A673 (cell line): ENCODE results near the gene FLRT1. TPM values are rescaled to one million over a fixed set of nuclear protein-coding genes. Genes with fewer than 3 reads are reported as not detected.

Source experiments
- BruUV-seq: library from RNA; stranded (reverse); fragments of 400-500 nt; replicated peaks from 2 replicates; lab custom pipeline; 2021; lab: Mats Ljungman, UMichigan
- CTCF ChIA-PET: fragments of 300-600 bp; sonication (Branson Sonifier 250); formaldehyde crosslinking; loops from one replicate; lab custom pipeline; 2022; ENCODE audit warnings: antibody characterized with exemption; lab: Charles Lee
- POLR2A ChIA-PET: fragments of 300-600 bp; sonication (Branson Sonifier 250); formaldehyde crosslinking; loops from one replicate; lab custom pipeline; 2022; ENCODE audit warnings: antibody characterized with exemption; ENCODE audit not compliant: low non-redundant PET; lab: Charles Lee
- DNase-seq: peaks from one replicate; pipeline ENCODE4 v3.0.0-alpha.2; 2015; ENCODE audit warnings: low spot score
- H3K27ac ChIP-seq: fragments of 200-600 bp; sonication (generic); 2 replicates; pipeline ENCODE4 v1.5.1; 2016; ENCODE audit warnings: mixed run types, low read depth, mild to moderate bottlenecking, mixed read lengths, antibody characterized with exemption, low read length; ENCODE audit not compliant: poor library complexity, severe bottlenecking
- H3K27me3 ChIP-seq: fragments of 200-600 bp; sonication (generic); replicated peaks from 2 replicates; pipeline ENCODE4 v1.6.1; 2017; ENCODE audit warnings: mixed run types, low read depth, mild to moderate bottlenecking, mixed read lengths, antibody characterized with exemption, low read length; ENCODE audit not compliant: insufficient read depth, poor library complexity
- H3K36me3 ChIP-seq: fragments of 200-600 bp; sonication (generic); 2 replicates; pipeline ENCODE4 v1.6.1; 2016; ENCODE audit warnings: mixed run types, mild to moderate bottlenecking, mixed read lengths, antibody characterized with exemption, low read length; ENCODE audit not compliant: insufficient read depth, poor library complexity, severe bottlenecking
- H3K4me1 ChIP-seq: fragments of 200-600 bp; sonication (generic); 2 replicates; pipeline ENCODE4 v1.6.1; 2017; ENCODE audit warnings: mixed run types, mild to moderate bottlenecking, mixed read lengths, antibody characterized with exemption, low read length; ENCODE audit not compliant: insufficient read depth, poor library complexity, severe bottlenecking
- H3K4me3 ChIP-seq: fragments of 200-600 bp; sonication (generic); 2 replicates; pipeline ENCODE4 v1.5.1; 2016; ENCODE audit warnings: low read depth, mixed run types, mild to moderate bottlenecking, mixed read lengths, low read length; ENCODE audit not compliant: poor library complexity, severe bottlenecking
- H3K9me3 ChIP-seq: fragments of 200-600 bp; sonication (generic); 2 replicates; pipeline ENCODE4 v1.6.1; 2016; ENCODE audit warnings: mixed run types, low read depth, mild to moderate bottlenecking, mixed read lengths, antibody characterized with exemption, low read length; ENCODE audit not compliant: poor library complexity, severe bottlenecking
- CTCF ChIP-seq: fragments of 300-800, 200-600 bp; sonication (generic); conservative IDR thresholded peaks from 2 replicates; pipeline ENCODE4 v1.5.1; 2017; ENCODE audit warnings: low read depth, mild to moderate bottlenecking, antibody characterized with exemption, low read length, moderate library complexity, mixed read lengths
- EZH2 ChIP-seq: fragments of 200-600 bp; sonication (generic); IDR thresholded peaks from 2 replicates; pipeline ENCODE4 v1.6.1; 2017; ENCODE audit warnings: borderline replicate concordance, low read depth, mild to moderate bottlenecking, mixed read lengths, antibody characterized with exemption, low read length; ENCODE audit not compliant: poor library complexity, severe bottlenecking
- intact Hi-C: fragments of 100-400 bp; cut with micrococcal nuclease; formaldehyde crosslinking; loops from one replicate; pipeline ENCODE4 v1.10.0; 2022; ENCODE audit not compliant: unreplicated experiment
- total RNA-seq: library from RNA; stranded (reverse); gene quantifications from 2 replicates; pipeline ENCODE4 v1.2.3, GENCODE V29; 2021

The FLRT1 gene
- total RNA-seq, 1 experiment from 2014 or later: 0.45 TPM

GRCh38 chr11:64004590-64004984 lies 31.1 kb upstream of the FLRT1 start:
- CTCF ChIA-PET: no interaction called here
- no TSS peak for BruUV-seq
- Histone ChIP-seq H3K4me1 (peaks cover 56% of the 10 kb centered on the region), H3K27ac (no peak overlapping the region), H3K9me3 (no peaks in the 10 kb centered on the region), H3K36me3 (no peaks in the 10 kb centered on the region), H3K27me3 (no peaks in the 10 kb centered on the region), H3K4me3 (no peak overlapping the region)
- POLR2A ChIA-PET: interaction anchor here (0.6 kb wide), 1 partner anchor 91 kb away, joined by 3 read pairs; no protein-coding TSS in a partner anchor
- intact Hi-C loops: no loop called here
- DNase-seq: peak; percentile 50
- TF ChIP-seq CTCF: no peak
- TF ChIP-seq EZH2: no peak

- intact Hi-C loops: no loop called here
- Histone ChIP-seq H3K4me3 (no peak overlapping the region), H3K36me3 (no peaks in the 10 kb centered on the region), H3K9me3 (no peaks in the 10 kb centered on the region), H3K27ac (no peak overlapping the region), H3K4me1 (peaks cover 45% of the 10 kb centered on the region), H3K27me3 (no peaks in the 10 kb centered on the region)
- CTCF ChIA-PET: interaction anchor here (1.4 kb wide), 1 partner anchor 144 kb away, joined by 5 read pairs; no protein-coding TSS in a partner anchor
- no peak for DNase-seq
- TF ChIP-seq CTCF (no peak), EZH2 (no peak)
- BruUV-seq: no TSS peak
- POLR2A ChIA-PET: no interaction called here
These were observed 30.0 kb upstream of the FLRT1 start for GRCh38 chr11:64005691-64006090.

GRCh38 chr11:64006398-64006797 lies 29.3 kb upstream of the FLRT1 start:
- TF ChIP-seq EZH2 (no peak), CTCF (no peak)
- intact Hi-C loops: no loop called here
- POLR2A ChIA-PET: no interaction called here
- CTCF ChIA-PET: interaction anchor here (1.4 kb wide), 1 partner anchor 143 kb away, joined by 5 read pairs; no protein-coding TSS in a partner anchor
- Histone ChIP-seq H3K36me3 (no peaks in the 10 kb centered on the region), H3K4me1 (peaks cover 38% of the 10 kb centered on the region), H3K4me3 (no peak overlapping the region), H3K27ac (no peak overlapping the region), H3K9me3 (no peaks in the 10 kb centered on the region), H3K27me3 (no peaks in the 10 kb centered on the region)
- DNase-seq: no peak
- BruUV-seq: no TSS peak
